ENCODE results near the gene CEP170. TPM values are rescaled to one million over a fixed set of nuclear protein-coding genes. Genes with fewer than 3 reads are reported as not detected.
"Not testable (repeated sequence)": the region's sequence is repeated elsewhere in the genome, so short reads cannot be mapped to it uniquely, and the experiment has no call there.

The CEP170 gene
- total RNA-seq, 2 donors from 2014 or later: 9.7 to 31.4 TPM

DNA sequence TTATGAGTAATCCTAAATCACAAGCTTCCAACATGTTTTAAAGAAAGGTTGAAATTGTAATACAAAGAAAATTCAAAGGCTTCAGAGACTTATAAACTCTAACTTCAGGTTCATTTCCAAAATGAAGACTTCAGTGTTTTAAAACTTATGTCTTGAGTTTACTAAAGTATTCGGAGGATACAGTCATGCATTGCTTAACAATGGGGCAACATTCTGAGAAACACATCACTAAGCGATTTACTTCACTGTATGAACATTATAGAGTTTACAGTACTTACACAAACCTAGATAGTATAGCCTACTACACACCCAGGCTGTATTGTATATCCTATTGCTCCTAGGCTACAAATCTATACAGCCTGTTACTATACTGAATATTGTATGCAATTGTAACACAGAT lies 38.3 kb downstream of the CEP170 start:
- whole genome bisulfite sequencing: 86% methylated on average over 2 of the region's 2 CpGs
- intact Hi-C loops (cut with DNase I): no loop called here
- no peaks in the 10 kb centered on the region for H3K36me3 ChIP-seq
- TF ChIP-seq POLR2AphosphoS5 (IDR thresholded peaks at IDR 0.05): no peak
- TF ChIP-seq, protein P1, sequence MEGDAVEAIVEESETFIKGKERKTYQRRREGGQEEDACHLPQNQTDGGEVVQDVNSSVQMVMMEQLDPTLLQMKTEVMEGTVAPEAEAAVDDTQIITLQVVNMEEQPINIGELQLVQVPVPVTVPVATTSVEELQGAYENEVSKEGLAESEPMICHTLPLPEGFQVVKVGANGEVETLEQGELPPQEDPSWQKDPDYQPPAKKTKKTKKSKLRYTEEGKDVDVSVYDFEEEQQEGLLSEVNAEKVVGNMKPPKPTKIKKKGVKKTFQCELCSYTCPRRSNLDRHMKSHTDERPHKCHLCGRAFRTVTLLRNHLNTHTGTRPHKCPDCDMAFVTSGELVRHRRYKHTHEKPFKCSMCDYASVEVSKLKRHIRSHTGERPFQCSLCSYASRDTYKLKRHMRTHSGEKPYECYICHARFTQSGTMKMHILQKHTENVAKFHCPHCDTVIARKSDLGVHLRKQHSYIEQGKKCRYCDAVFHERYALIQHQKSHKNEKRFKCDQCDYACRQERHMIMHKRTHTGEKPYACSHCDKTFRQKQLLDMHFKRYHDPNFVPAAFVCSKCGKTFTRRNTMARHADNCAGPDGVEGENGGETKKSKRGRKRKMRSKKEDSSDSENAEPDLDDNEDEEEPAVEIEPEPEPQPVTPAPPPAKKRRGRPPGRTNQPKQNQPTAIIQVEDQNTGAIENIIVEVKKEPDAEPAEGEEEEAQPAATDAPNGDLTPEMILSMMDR (IDR thresholded peaks at IDR 0.05): no peak
- no peaks in the 10 kb centered on the region for H3K27me3 ChIP-seq (replicated peaks; ENCODE audit: insufficient read depth)
- H3K4me1 ChIP-seq (replicated peaks): no peaks in the 10 kb centered on the region
- no peak overlapping the region for H3K27ac ChIP-seq
- DNase-seq (ENCODE audit: low spot score): no peak
- H3K9me3 ChIP-seq: no peaks in the 10 kb centered on the region
- H3K4me3 ChIP-seq: no peak overlapping the region

GRCh38 chr1:243215276-243215875 lies 39.7 kb downstream of the CEP170 start:
- H3K27me3 ChIP-seq (replicated peaks; ENCODE audit: insufficient read depth); intact Hi-C loops (cut with DNase I): not testable (repeated sequence)

GRCh38 chr1:243213045-243213787 lies 41.9 kb downstream of the CEP170 start:
- no peak overlapping the region for H3K4me3 ChIP-seq
- no peak for DNase-seq (ENCODE audit: low spot score)
- H3K27ac ChIP-seq: no peak overlapping the region
- TF ChIP-seq POLR2AphosphoS5 (IDR thresholded peaks at IDR 0.05): no peak
- TF ChIP-seq, protein P1 (IDR thresholded peaks at IDR 0.05): no peak
- no peak for TF ChIP-seq POLR2A (IDR thresholded peaks at IDR 0.05)
- intact Hi-C loops (cut with DNase I): no loop called here
- no peaks in the 10 kb centered on the region for H3K27me3 ChIP-seq (replicated peaks; ENCODE audit: insufficient read depth)
- H3K4me1 ChIP-seq (replicated peaks): no peaks in the 10 kb centered on the region
- no peaks in the 10 kb centered on the region for H3K36me3 ChIP-seq
- no peaks in the 10 kb centered on the region for H3K9me3 ChIP-seq
- WGBS: 70% methylated on average over 4 of the region's 4 CpGs

More at GRCh38 chr1:243215276-243215875, 39.7 kb downstream of the CEP170 start:
- not testable (repeated sequence) for H3K36me3 ChIP-seq; H3K4me3 ChIP-seq; H3K4me1 ChIP-seq (replicated peaks); H3K9me3 ChIP-seq; DNase-seq (ENCODE audit: low spot score); H3K27ac ChIP-seq
- WGBS: 85% methylated on average over 12 of the region's 12 CpGs

DNA sequence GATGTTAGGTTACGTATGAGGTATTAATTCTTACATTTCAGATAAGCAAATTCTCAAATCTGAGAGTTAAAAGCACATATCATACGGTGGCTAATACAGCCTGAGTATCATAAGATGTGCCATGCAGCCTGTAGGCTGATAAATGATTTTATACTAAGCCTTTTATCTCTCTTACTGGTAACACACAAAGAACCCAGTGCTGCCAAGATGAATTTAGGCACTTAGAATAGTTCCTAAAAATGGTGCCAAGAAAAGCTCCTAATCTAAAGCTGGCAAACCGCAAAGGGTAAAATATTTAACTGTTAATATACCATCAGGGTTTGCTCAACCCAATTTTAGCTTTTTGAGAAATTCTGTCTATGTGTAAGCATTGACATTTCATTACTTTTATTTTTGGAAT lies 43.1 kb downstream of the CEP170 start:
- not testable (repeated sequence) for H3K4me1 ChIP-seq (replicated peaks); DNase-seq (ENCODE audit: low spot score)
- 31% methylated on average over 3 of the region's 3 CpGs for WGBS

DNA sequence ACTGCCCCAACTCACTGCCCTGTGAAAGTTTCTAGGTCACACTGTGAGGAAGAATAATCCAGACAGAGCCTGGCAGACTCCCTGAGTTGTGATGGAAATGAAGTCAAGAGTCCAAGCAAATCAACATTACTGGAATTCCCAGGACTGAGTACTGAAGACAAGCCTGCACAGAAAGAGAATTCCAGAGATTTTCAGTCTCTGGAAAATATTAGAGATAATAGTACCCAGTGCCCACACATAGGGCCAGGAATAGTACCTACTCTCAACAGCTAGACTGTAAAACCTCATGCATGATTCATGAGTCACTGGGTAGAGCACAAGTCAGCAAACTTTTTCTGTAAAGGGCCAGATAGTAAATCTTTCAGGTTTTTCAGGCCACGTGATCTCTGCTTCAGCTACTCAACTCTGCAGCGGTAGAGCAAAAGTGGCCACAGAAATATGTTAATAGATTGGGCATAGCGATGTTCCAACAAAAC lies 50.0 kb downstream of the CEP170 start:
- intact Hi-C loops (cut with DNase I): not testable (repeated sequence)
- WGBS: 70% methylated on average over 3 of the region's 3 CpGs

More for the DNA sequence above, 43.1 kb downstream of the CEP170 start:
- H3K9me3 ChIP-seq; intact Hi-C loops (cut with DNase I); H3K27ac ChIP-seq; H3K36me3 ChIP-seq; H3K27me3 ChIP-seq (replicated peaks; ENCODE audit: insufficient read depth); H3K4me3 ChIP-seq: not testable (repeated sequence)

DNA sequence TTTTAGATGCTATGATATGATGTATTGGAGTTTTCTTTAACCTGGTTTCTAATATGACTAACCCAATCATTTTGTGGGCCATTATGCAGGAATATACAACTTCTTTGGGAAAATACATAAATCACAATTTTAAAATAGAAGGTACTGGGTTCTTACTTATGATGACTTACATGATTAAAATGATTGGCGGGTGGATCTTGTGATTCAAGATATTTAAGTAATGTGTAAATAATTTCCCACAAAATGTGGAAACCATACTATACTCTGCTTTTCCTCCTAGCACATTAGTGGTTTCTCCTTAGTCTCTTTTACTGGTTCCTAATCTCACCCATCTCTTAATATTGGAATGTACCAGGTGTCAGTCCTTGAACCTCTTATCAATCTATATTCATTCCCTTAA lies 50.7 kb downstream of the CEP170 start:
- H3K27ac ChIP-seq; H3K9me3 ChIP-seq; H3K4me1 ChIP-seq (replicated peaks); H3K36me3 ChIP-seq; intact Hi-C loops (cut with DNase I); H3K4me3 ChIP-seq; H3K27me3 ChIP-seq (replicated peaks; ENCODE audit: insufficient read depth); DNase-seq (ENCODE audit: low spot score): not testable (repeated sequence)
- WGBS: 98% methylated on average over 1 of the region's 1 CpG

More for the DNA sequence above, 50.0 kb downstream of the CEP170 start:
- H3K9me3 ChIP-seq; H3K36me3 ChIP-seq; H3K4me1 ChIP-seq (replicated peaks); H3K4me3 ChIP-seq; H3K27me3 ChIP-seq (replicated peaks; ENCODE audit: insufficient read depth); H3K27ac ChIP-seq; DNase-seq (ENCODE audit: low spot score): not testable (repeated sequence)

- H3K9me3 ChIP-seq; H3K36me3 ChIP-seq; intact Hi-C loops (cut with DNase I); H3K27ac ChIP-seq; H3K4me1 ChIP-seq (replicated peaks); DNase-seq (ENCODE audit: low spot score); H3K27me3 ChIP-seq (replicated peaks; ENCODE audit: insufficient read depth); H3K4me3 ChIP-seq: not testable (repeated sequence)
- WGBS: 61% methylated on average over 4 of the region's 4 CpGs
Measured at GRCh38 chr1:243203196-243203595, 51.9 kb downstream of the CEP170 start.

- intact Hi-C loops (cut with DNase I); DNase-seq (ENCODE audit: low spot score); H3K4me1 ChIP-seq (replicated peaks); H3K27me3 ChIP-seq (replicated peaks; ENCODE audit: insufficient read depth); H3K27ac ChIP-seq; H3K4me3 ChIP-seq; H3K9me3 ChIP-seq; H3K36me3 ChIP-seq: not testable (repeated sequence)
- 78% methylated on average over 2 of the region's 2 CpGs for WGBS
Measured at GRCh38 chr1:243201316-243201715, 53.8 kb downstream of the CEP170 start.

DNA sequence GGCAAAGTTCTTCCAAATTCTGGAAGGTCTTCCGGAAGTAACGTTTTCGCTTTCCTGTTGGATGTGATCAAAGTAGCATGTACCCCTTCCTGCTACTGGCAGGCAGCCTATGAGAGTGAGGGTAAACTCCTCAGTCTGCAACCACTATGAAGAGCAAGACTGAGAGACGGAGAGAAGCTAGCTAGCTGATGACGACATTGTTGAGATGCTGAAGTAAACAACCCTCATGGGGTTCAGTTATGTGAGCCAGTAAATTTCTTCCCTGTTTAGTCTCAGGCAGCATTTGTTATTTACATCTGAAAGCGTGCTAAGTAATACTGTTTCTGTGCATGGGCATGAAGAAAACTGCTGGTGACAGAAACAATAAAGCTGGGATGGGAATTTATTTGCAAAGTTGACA lies 57.6 kb downstream of the CEP170 start:
- WGBS: 57% methylated on average over 6 of the region's 6 CpGs
- H3K27ac ChIP-seq; DNase-seq (ENCODE audit: low spot score): not testable (repeated sequence)

DNA sequence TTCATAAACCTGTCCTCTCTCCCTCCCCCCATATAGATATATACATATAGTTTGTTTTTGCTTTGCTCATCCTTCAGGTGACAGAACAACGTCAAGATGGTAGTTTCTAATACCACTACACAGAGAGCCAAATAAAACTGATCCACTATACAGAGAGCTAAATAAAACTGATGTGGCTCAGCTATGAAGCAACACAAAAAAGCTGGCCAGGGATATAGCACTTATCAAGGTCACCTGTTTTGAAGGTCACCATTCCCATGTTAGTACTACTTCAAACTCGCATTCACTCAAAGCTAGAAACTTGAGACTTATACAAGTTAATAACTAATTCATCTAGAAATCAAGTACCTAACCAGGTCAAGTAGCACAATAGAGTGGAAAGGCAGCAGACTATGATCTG lies 61.8 kb downstream of the CEP170 start:
- H3K4me3 ChIP-seq; H3K9me3 ChIP-seq; H3K36me3 ChIP-seq; H3K4me1 ChIP-seq (replicated peaks); H3K27me3 ChIP-seq (replicated peaks; ENCODE audit: insufficient read depth); DNase-seq (ENCODE audit: low spot score); H3K27ac ChIP-seq; intact Hi-C loops (cut with DNase I): not testable (repeated sequence)
- WGBS: 80% methylated on average over 2 of the region's 2 CpGs

More for the DNA sequence above, 57.6 kb downstream of the CEP170 start:
- intact Hi-C loops (cut with DNase I); H3K27me3 ChIP-seq (replicated peaks; ENCODE audit: insufficient read depth); H3K4me1 ChIP-seq (replicated peaks); H3K4me3 ChIP-seq; H3K9me3 ChIP-seq; H3K36me3 ChIP-seq: not testable (repeated sequence)
